Measurements from ENCODE around the gene RFX5. TPM values are rescaled to one million over a fixed set of nuclear protein-coding genes. Genes with fewer than 3 reads are reported as not detected.

The RFX5 gene
- total RNA-seq, 6 donors from 2014 or later, result 31.5 to 55.5 (median 43.2) TPM

DNA sequence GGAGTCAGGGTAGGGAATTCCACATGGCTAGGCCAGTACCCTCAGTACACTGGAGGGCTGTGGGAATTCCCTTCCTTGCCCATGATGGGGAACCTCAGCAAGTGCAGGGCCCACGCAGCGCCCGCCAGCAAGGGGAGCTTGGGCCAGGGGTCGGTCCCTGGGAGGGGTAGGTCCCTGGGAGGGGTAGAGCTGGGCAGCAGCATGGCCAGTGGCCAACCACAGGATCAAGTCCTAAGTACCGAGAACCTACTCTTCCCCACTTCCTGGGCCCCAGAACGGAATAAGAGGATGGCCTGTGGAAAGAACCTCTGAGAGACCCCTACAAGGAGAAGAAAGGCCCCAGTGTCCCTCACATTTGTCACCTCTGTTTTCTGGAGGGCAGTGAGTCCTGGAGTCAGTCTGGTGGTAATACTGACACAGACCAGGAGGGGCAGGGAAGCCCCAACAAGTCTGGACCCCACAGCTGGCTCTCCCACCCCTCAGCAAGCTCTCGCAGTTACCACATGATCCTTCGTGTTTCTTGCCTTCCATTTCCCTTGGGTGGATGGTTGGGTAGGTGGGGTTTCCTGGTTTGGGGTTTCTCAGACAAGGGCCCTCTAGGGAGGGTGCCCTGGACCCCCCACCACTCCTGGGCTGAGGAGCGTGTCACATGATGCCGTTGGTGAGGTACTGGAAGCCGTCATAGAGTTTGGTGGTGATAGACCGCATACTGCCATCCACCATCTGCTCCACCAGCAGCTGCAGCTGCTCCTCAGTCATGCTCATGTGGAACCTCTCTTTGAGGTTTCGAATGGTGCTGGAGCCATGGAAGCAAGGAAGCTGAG lies 54.6 kb downstream of the RFX5 start:
- Histone ChIP-seq H3K4me3 (no peak overlapping the region), H3K27me3 (no peaks in the 10 kb centered on the region), H3K36me3 (peaks cover 38 to 100% (median 99%) of the 10 kb centered on the region in 4 donors), H3K27ac (peak overlapping the region in 1 of 4 donors; percentile 7), H3K9me3 (no peaks in the 10 kb centered on the region), H3K4me1 (no peaks in the 10 kb centered on the region)
- WGBS, 2 donors, result 83 to 86% methylated on average over 12 to 13 of the region's 13 CpGs
- peak in 1 of 2 donors; percentile 66 for DNase-seq
- TF ChIP-seq, protein P1, sequence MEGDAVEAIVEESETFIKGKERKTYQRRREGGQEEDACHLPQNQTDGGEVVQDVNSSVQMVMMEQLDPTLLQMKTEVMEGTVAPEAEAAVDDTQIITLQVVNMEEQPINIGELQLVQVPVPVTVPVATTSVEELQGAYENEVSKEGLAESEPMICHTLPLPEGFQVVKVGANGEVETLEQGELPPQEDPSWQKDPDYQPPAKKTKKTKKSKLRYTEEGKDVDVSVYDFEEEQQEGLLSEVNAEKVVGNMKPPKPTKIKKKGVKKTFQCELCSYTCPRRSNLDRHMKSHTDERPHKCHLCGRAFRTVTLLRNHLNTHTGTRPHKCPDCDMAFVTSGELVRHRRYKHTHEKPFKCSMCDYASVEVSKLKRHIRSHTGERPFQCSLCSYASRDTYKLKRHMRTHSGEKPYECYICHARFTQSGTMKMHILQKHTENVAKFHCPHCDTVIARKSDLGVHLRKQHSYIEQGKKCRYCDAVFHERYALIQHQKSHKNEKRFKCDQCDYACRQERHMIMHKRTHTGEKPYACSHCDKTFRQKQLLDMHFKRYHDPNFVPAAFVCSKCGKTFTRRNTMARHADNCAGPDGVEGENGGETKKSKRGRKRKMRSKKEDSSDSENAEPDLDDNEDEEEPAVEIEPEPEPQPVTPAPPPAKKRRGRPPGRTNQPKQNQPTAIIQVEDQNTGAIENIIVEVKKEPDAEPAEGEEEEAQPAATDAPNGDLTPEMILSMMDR (IDR thresholded peaks at IDR 0.05), result no peak
- TF ChIP-seq EP300 (IDR thresholded peaks at IDR 0.05) (no peak), POLR2A (IDR thresholded peaks at IDR 0.05) (no peak), POLR2AphosphoS5 (IDR thresholded peaks at IDR 0.05) (no peak)
- ATAC-seq (ENCODE audit: low FRiP score in 2 of 2), result no peak

- WGBS, 2 donors, result 86 to 89% methylated on average over 16 to 19 of the region's 19 CpGs
- H3K4me3 ChIP-seq, result no peak overlapping the region
- H3K4me1 ChIP-seq, result no peaks in the 10 kb centered on the region
- ATAC-seq (ENCODE audit: low FRiP score in 2 of 2) (no peak), DNase-seq (peak in 1 of 2 donors; percentile 58)
- no peak for TF ChIP-seq POLR2A (IDR thresholded peaks at IDR 0.05)
- no peak for TF ChIP-seq POLR2AphosphoS5 (IDR thresholded peaks at IDR 0.05)
- TF ChIP-seq, protein P1 (IDR thresholded peaks at IDR 0.05), result no peak
- TF ChIP-seq EP300 (IDR thresholded peaks at IDR 0.05), result no peak
- H3K9me3 ChIP-seq, result no peaks in the 10 kb centered on the region
- H3K27me3 ChIP-seq, result no peaks in the 10 kb centered on the region
- H3K36me3 ChIP-seq, result peaks cover 40 to 100% (median 100%) of the 10 kb centered on the region in 4 donors
- no peak overlapping the region for H3K27ac ChIP-seq
Measured at GRCh38 chr1:151290709-151291303, 56.2 kb downstream of the RFX5 start.

Small RNA genes within 50 kb of the gene (small RNA-seq; reads per million reads assigned to genes)
- 0 reads per million in 4 donors for gene RN7SL444P

Other genes starting within 250 kb of the RFX5 start
- gene SEMA6C, start 200.6 kb downstream of the RFX5 start, total RNA-seq, result 10 to 100 TPM in 1 of 6 donors, 1 to 10 TPM in 5; 2.1 to 13.6 (median 5.8) TPM
- 10 to 100 TPM in 5 of 6 donors, 1 to 10 TPM in 1; 7.4 to 19.1 (median 15.8) TPM for gene TNFAIP8L2, start 190.6 kb downstream of the RFX5 start, total RNA-seq
- 10 to 100 TPM in 1 of 6 donors, 1 to 10 TPM in 5; 2.2 to 16.8 (median 6.2) TPM for gene LYSMD1, start 181.3 kb downstream of the RFX5 start, total RNA-seq
- 10 to 100 TPM in 5 of 6 donors, 1 to 10 TPM in 1; 8.9 to 50.3 (median 25.9) TPM for gene SCNM1, start 181.1 kb downstream of the RFX5 start, total RNA-seq
- gene TMOD4, start 171.3 kb downstream of the RFX5 start, total RNA-seq, result under 1 TPM in 2 of 6 donors, not detected in 4; 0.57 to 0.88 TPM
- 10 to 100 TPM; 19.0 to 54.3 (median 25.5) TPM for gene VPS72, start 157.1 kb downstream of the RFX5 start, total RNA-seq
- 10 to 100 TPM; 37.2 to 94.3 (median 70.6) TPM for gene PIP5K1A, start 148.7 kb downstream of the RFX5 start, total RNA-seq
- 100 to 1,000 TPM; 102 to 132 (median 119) TPM for gene PSMD4, start 92.5 kb downstream of the RFX5 start, total RNA-seq
- gene ZNF687, start 65.0 kb downstream of the RFX5 start, total RNA-seq, result 10 to 100 TPM; 17.4 to 50.3 (median 27.2) TPM
- 100 to 1,000 TPM in 1 of 6 donors, 10 to 100 TPM in 5; 41.3 to 127 (median 64.0) TPM for gene PI4KB, start 19.8 kb downstream of the RFX5 start, total RNA-seq
- gene SELENBP1, start 25.5 kb upstream of the RFX5 start, total RNA-seq, result 100 to 1,000 TPM; 241 to 804 (median 431) TPM
- 100 to 1,000 TPM; 127 to 216 (median 179) TPM for gene PSMB4, start 52.3 kb upstream of the RFX5 start, total RNA-seq
- 100 to 1,000 TPM in 1 of 6 donors, 10 to 100 TPM in 5; 34.2 to 148 (median 67.9) TPM for gene POGZ, start 112.2 kb upstream of the RFX5 start, total RNA-seq
- 100 to 1,000 TPM in 3 of 6 donors, 10 to 100 TPM in 3; 51.6 to 223 (median 99.2) TPM for gene CGN, start 164.1 kb upstream of the RFX5 start, total RNA-seq
- gene TUFT1, start 193.1 kb upstream of the RFX5 start, total RNA-seq, result 10 to 100 TPM in 5 of 6 donors, 1 to 10 TPM in 1; 9.9 to 18.1 (median 12.5) TPM

All from upper lobe of left lung (tissue), 6 donors.